HG03064 (cell line): ENCODE data around the gene ZKSCAN4.

Experiments
- ATAC-seq: cut with Tn5 transposase; IDR thresholded peaks from one replicate; pipeline ENCODE4 v1.9.1; 2021; ENCODE audit warnings: low read depth; ENCODE audit not compliant: unreplicated experiment

ZKSCAN4 gene

DNA sequence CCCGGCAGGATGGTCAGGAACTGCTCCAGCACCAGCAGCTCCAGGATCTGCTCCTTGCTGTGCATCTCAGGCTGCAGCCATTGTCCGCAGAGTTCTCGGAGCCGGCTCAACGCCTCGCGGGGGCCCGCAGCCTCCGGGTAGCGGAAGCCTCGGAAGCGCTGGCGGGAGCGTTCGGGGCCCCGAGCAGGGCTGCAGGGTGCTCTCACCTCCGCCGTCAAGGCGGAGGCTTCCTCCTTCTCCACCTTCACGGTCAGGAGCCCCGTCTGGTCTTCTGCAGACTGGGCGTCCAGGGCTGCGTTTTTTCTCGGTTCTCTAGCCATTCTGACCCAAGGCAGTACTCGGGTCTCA, 434 bp downstream of the ZKSCAN4 start:
- ATAC-seq = peak; percentile 36

DNA sequence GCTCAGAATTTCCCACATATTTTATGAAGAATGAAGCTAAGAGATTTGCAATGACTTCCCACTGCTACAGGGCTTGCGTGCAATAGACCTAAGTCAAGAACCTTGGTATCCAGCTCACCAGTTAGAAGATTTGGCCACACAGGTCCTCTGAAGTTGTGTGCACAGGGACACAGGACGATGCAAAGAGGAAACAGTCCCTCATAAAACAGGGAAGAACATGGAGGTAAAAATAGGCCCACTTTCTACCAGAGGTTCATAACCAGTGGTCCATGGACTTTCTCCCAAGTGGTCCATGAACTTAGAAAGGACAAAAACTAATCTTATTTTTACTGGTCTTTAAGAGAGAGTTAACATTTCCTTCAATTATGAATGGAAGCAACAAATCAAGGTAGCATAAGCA, 1.3 kb downstream of the ZKSCAN4 start:
- ATAC-seq = no peak

DNA sequence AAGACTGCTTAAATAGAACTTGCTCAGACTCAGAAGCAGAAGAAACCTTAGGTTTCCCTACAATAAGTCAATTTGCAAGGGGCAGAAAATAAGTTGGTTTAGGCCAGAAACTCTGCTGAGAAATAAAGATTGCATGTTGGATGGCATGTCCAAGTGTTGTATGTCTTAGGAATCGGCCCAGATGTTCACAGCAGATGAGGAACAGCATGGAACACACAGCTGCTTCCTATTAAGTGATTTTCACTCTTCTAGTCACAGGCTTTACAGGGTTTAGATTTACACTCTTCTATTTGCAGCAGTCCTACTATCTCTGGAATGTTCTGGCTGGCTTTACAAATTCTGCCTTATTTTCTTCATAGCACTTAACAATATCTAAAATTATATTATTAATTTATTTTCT, 3.2 kb downstream of the ZKSCAN4 start:
- no peak for ATAC-seq

DNA sequence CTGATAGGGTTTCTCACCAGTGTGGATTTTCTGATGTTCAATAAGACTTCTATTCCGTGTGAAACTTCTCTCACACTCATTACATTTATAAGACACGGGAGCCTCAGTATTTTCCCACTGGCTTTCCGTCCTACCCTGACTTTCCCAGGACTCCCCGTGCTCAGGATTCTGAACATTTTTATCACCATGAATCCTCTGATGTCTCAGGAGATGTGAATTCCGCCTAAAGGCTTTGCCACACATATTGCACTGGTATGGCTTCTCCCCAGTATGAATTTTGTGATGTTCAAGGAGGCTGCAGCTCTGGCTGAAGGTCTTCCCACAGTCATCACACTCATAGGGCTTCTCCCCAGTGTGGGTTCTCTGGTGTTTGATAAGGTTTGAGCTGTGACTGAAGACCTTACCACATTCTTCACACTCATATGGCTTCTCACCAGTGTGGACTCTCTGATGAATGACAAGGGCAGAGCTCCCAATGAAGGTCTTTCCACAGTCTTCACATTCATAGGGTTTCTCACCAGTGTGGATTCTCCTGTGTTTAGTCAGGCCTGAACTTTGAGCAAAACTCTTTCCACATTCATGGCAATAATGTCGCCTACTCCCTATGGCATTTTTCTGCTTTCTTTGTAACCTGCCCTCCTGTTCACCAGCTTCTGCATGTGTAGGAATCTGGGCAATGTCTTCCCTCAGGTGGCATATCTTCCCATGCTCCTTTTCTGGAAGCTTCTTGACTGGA, 6.7 kb downstream of the ZKSCAN4 start:
- no peak for ATAC-seq

DNA sequence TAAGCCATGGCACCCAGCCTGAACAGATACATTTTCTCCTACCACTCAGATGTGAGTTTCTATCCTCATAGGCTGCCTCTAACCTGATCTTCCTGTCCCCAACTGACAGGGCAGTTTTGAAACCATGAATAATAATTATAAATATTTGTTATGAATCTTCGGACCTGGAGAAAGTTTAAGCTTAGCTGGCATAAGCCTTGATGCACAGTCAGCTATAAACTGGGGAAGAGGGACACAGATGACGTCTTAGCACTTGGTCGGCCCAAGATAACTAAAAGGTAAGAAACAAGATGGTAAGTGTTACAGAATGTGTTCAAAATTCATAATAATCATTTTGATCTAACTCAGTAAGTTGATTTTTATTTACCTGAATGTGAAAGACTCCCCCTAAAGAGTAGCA, 8.1 kb downstream of the ZKSCAN4 start:
- ATAC-seq = no peak

DNA sequence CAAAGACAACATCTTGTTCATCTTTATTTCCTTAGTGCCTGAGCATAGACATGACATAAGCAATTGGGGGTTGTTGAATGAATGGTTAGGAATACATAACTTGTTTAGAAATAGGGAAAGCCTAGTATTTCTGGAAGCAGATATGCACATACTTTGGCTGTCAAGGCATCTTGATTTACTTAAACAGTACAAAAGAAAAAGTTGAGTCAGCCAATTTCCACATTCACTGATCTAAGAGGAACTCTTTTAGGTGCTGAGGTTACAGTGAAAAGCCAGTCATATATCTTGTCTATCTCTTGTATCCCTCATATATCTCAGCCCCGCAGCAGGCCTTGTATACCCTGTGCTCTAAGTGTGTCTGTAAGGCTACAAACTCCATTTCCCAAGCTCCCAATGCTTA, 11.6 kb downstream of the ZKSCAN4 start:
- no peak for ATAC-seq

DNA sequence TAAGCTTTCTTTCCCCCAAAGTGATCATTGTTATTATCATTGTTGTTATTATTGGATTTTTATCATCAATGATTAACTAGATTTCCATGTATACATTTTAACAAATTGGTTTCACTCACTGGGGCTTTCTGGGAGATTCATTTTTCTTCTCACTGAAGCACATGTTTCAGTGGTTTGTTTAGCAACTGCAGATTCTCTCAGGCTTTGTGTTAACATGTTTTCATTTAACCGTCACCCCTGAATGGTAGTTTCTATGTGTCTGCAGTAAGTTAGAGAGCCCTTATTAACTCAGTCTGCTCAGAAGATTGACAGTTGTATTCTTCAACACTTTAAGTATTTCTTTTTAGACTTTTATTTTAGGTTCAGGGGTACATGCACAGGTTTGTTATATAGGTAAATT, 12.4 kb downstream of the ZKSCAN4 start:
- ATAC-seq = no peak

DNA sequence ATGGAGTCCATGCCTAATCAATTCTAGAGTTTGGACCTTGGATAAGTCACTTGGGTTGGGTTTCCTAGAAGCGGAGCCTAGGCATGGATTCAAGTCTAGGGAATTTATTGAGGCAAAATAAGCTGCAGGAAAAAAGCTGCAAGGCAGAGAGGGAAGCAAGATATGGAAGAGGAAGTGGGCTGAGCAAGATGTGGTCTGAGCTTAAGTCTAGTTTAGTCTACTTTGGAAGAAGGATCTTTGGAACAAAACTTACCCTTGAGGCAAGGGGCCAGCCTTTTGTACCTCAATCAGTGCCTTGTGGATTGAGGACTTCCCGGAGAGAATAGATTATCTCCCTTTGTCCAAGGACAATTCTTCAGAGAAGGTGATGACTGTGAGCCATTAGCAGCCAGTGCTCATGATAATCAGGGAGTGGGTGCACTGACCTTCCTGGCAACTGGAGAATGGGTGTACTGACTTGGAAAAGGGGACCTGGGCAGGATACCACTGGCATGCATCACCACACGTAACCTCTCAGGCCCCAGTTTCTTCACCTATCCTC, 16.1 kb downstream of the ZKSCAN4 start:
- ATAC-seq = no peak

DNA sequence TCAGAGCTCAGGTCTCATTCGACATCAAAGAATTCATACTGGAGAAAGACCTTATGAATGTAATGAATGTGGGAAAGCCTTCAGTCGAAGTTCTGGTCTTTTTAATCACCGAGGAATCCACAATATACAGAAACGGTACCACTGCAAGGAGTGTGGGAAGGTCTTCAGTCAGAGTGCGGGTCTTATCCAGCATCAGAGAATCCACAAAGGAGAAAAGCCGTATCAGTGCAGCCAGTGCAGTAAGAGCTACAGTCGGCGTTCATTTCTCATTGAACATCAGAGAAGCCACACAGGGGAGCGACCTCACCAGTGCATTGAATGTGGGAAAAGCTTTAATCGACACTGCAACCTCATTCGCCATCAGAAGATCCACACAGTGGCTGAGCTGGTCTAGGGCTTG, 19.3 kb downstream of the ZKSCAN4 start:
- no peak for ATAC-seq

DNA sequence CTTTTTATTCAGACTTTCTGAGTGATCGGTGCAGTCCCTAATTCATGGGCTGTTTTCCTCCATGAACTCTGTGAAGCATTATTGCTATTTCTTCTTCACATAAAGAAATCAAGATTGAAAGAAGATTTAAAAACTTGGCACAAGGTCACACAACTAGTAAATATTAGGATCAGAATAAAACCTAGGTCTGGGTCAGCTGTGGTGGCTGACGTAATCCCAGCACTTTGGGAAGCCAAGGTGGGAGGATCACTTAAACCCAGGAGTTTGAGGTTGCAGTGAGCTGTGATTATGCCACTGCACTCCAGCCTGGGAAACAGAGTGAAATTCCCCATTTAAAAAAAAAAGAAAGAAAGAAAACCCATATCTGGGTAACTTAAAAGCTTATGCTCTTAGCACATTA, 25.6 kb downstream of the ZKSCAN4 start:
- ATAC-seq = no peak

DNA sequence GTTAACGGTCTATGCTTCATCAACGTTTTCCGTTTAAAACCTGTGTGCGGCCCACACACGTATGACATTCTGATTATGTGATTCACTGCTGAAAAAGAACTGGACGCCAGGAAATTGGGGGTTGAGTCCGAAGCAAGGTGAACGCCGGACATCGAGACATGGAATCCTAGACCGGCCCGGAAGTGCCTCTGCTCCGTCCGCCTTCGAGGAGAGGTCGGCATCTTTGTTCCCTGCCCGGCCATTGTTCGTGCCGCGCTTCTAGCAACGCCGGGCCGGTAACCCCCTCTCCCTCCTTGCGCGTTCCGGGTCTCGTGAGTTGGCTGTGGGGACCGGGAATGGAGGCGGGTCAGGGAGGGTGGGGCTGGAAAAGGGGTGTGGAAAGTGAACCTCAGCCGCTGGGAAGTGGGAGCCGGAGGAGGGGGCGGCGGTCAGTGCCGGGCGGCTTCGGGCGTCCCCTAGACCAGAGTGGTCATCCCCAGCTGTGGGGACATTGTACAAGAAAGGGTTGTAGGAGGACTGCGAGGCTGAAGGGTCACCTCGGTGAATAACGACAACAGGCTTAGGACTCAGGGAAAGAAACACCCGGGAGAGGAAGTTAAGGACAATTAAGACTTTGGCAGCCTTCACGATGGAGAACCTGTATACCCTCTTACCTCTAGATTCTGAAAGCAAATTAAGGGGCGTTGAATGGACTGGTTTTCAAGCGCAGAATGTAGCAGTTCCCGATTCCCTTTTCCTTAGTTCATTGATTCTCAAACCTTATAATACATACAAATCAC, 26.8 kb downstream of the ZKSCAN4 start, which contains the start of gene ZSCAN9:
Gene ZSCAN9 (plus strand): TSS at position 220 of the 779 bp plus-strand sequence. CDS start 1,810 bp downstream, outside the sequence.
- ATAC-seq = peak; percentile 62

DNA sequence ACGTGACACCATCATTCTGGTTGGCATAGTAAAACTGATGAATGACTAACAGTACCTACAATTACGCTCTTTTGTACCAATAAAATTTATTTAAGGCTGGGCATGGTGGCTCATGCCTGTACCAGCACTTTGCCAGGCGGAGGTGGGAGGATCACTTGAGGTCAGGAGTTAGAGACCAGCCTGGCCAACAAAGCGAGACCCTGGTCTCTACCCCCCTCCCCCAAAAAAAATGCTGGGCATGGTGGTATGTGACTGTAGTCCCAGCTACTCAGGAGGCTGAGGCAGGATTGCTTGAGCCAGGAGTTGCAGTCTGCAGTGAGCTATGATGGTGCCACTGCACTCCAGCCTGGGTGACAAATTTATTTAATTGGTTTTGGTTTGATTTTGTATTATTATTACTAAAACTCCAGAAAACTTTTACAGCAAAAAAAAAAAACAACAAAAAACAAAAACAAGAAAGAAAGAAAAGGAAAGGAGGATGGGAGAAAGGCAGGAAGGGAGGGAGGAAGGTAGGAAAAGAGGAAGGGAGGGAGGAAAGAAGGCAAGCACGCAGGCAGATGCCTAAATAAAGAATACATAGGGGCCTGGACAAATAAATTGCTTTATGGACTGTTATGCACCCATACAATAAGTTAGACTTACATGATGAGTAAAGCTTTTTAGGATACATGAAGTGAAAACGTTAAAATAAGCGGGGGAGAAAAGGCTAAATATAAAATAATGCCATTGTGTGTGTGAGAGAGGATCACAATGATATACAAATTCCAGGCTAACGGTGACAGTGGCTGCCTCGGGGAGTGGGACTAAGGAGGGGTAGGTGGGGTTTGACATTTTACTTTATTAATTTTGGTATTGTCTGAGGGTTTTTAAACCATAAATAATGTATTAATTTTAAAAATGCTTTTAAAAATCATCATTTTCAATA, 27.7 kb downstream of the ZKSCAN4 start:
- ATAC-seq = no peak

DNA sequence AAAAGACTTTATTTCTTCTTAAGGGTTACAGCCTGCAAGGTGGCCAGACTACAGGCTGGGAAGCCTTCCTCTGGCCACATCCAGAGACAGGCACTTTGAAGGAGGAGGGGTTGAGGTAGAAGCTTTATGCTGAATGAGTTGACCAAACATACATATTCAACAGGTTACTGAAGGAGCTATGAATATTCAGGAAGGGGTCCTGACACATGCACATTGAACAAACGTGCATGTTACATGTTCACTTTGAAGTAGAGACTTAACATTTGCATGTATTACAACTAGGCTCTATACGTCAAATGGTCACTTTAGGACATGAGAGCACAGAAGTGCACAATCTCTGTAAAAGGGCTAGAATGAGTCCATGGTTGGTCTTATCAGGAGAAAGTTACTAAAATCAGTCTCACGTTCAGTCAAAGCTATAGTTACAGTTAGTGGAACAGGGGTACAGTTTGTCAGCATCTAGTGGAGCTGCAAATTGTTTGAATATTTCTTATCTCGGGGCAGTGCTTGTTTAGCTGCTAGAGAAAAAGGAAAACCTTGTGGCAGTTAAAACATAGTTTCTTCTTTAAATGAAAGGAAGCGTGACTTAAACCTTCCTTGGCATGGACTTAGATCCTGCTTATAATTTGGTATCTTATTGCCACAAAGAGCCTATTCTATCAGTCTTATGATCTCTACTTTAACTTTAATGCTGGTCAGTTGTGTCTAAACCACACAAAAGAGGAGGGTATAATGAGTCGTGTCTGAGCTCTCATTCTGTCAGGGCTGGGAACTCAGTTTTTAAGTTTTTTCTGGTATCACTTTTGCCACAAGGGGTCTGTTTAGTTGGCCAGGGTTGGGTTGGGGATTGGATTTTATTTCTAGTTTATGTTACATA, 31.6 kb downstream of the ZKSCAN4 start:
- ATAC-seq = no peak

DNA sequence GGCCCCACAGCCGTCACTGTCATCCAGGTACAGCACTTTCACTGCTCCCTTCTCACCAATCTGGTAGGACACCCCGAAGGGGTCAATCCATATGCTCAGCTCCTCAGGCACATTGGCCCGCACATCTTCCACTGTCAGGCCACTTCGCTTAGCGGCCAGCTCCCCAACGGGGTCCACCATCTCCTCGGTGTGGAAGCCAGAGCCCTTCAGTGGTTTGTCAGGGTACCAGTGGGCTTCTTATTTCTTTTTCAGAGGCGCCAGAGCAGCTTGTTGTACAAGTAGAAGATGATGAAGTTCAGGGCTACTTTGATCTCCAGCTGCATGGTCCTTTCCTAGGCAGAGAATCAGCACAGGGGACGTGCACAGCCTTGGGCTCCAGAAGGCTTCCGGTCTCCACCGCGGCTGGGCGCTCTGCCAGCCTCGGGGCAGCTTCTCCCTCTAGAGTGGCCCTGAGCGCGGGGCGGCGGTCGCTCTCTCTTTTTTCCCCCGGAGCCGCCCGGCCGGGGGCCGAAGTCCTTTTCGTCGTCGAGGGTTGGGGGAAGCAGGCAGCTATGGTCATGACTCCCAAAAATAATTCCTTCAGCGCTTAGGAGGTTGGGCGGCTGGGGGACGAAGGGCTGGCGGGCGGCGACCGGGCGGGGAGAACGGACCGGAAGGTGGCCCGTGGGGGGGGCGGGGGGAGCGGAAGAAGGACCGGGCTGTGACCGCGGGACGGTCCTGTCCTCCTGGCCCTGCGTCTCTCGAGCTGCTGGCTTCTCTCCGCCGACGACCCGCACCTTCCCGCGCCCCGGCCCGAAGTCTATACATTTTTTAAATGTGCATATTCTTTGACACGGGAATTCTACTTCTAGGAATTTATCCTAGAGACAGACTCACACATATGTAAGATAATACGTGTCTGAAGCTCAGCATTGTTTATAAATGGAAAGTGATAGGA, 33.5 kb downstream of the ZKSCAN4 start:
- ATAC-seq = peak; percentile 79

DNA sequence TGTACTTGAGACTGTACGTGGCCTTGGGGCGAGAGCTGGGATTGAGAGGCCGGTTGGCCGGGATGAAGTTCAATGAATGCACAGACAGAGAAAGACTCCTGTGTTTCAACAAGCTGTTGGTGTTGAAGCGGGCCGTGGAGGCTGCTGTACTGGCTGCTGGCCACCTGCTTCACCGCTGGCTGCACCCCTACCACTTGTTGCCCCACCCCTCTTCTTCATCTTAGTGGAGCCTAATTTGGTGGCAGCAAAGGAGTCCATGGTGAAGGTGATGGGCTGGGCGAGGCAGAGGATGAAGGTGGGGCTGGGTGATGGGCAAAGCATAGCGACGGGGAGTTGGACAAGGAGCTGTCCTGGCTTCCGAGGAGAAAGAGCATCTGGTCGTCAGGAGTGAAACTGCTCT, 34.2 kb downstream of the ZKSCAN4 start:
- no peak for ATAC-seq

DNA sequence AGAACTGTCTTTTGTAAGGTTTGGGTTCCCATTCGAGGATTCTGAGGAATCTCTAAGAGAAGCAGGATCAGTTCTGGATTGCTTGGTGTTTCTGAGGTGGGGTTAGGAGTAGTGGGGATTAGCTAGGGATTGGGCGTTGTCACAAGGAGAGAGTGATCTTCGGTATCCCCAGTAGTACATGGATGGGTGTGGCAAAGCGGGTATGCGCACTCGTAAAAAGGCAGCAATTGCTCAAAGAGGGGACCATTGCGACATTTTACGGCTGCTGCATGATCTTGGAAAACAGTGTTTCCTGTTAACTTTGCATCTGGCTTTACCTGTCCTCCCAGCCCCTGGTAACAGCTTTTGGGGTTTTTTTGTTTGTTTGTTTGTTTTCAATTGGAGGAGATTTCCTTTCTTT, 36.6 kb downstream of the ZKSCAN4 start:
- ATAC-seq = no peak

DNA sequence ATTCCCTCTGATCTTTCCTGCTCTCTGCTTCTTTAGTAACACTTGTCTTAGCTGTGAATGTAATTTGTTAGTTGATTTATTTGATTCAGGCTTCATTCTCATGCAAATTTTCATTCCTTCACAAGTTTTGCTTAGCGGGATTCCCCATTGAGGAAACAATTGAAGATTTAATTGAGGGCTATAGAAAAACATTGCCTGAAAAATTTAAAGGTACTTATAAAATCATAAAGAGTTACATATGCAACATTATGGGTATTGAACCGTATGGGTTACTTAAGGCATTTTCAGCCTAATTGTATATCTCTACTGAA, 38.9 kb downstream of the ZKSCAN4 start:
- ATAC-seq = no peak

DNA sequence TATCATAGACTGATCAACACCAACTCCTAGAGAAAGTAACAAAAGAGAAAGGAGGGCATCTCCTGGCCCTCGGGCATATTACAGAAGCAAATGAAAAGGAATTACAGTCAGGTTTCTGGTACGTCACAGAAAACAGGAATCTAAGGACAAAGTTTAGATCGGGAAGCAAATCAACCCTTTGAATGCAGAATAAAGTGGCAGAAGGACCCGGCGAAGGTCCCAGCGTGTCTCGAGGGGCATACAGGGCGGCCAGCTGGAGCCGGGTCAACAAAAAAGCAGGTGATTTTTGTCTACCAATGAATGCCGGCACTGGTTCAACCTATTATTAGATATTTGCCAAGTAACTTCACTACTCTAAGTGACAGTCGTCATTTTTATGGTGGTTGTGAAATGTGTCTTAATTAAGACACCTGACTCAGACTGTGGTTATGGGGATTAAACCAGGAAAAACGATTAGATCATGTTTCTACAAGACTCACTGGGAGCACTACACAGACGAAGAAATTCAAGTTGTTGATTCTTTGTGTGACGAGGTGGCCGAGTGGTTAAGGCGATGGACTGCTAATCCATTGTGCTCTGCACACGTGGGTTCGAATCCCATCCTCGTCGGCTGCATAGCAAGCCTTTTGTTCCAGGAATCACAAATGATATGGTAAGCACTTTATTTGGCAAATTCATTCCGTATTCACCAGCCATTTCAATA, 39.4 kb downstream of the ZKSCAN4 start:
- ATAC-seq = no peak
